Measurements from ENCODE around the gene MTA1.

Gene MTA1

GRCh38 chr14:105411017-105411941, 8.3 kb upstream of the MTA1 start:
- no peak for DNase-seq

- DNase-seq = no peak
These were observed 7.4 kb upstream of the MTA1 start for GRCh38 chr14:105411985-105412770.

DNA sequence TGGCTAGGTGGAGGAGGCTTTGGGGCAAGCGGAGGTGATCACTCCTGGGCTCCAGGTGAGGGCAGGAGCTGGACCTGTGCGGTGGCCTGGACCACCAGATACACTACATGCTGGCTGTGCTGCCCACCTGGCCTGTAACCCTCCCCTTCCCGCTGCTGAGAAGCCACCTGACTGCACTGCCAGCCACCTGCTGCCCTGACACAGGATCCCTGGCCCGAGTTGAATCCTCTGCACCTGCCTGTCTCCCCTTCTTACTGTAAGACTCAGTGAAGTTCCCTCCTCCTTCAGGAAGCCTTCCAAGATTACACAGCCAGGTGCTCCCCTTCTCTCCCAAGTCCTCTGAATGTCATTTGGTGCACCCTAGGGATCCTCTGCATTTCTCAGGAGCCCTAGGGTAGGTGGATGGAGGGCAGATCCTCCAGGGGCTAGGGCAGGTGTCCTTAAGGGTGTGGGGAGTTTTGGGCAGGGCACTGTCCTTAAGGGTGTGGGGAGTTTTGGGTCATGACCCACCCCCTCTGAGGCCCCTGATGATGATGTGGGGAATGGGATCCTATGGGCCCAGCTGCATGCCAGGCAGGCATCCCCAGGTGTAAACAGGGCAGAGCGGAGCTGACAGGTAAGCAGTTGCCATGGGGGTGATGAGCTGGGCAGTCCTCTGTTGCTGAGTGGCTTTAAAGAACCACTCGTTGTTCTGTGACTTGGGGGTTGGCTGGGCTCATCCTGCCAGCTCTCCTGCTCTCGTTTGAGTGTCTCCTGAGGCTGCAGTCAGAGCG, 6.7 kb upstream of the MTA1 start:
- no peak for DNase-seq

- DNase-seq = no peak
These were observed 6.1 kb upstream of the MTA1 start for GRCh38 chr14:105413544-105413886.

GRCh38 chr14:105414456-105415371, 4.9 kb upstream of the MTA1 start:
- peak; percentile 58 to 73 for DNase-seq

DNA sequence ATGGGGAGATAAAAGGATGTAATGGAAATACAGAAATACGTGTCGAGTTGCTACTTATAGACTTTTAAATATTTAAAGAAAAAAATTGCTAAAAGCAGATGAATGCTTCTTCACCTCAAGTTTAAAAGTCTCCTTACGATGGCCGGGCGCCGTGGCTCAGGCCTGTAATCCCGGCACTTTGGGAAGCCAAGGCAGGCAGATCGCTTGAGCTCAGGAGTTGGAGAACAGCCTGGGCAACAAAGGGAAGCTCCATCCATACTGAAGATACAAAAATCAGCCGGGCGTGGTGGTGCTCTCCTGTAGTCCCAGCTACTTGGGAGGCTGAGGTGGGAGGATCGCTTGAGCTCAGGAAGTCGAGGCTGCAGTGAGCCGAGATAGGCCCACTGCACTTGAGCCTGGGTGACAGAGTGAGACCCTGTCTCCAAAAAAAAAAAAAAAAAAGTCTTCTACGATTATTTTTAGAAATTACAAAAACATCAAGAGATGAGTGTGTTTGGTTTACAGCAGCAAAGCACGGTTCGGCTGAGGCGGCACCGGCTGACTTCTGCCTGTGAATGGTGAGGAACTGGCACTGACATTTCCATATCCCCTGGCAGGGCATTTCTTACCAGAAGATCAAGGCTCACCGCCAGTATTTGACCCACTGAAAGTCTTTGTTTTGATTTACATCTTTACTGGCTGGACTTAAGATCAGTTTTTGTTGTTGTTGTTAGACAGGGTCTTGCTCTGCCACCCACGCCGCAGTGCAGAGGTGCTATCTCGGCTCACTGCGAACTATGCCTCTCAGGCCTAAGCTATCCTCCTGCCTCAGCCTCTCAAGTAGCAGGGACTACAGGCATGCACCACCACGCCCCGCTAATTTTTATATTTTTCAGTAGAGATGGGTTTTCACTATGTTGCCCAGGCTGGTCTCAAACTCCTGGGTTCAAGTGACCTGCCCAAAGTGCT, 3.9 kb upstream of the MTA1 start:
- DNase-seq = no peak

GRCh38 chr14:105416671-105417070, 3.0 kb upstream of the MTA1 start:
- DNase-seq = no peak

- DNase-seq = no peak
These were observed 1.9 kb upstream of the MTA1 start for GRCh38 chr14:105417690-105418121.

DNA sequence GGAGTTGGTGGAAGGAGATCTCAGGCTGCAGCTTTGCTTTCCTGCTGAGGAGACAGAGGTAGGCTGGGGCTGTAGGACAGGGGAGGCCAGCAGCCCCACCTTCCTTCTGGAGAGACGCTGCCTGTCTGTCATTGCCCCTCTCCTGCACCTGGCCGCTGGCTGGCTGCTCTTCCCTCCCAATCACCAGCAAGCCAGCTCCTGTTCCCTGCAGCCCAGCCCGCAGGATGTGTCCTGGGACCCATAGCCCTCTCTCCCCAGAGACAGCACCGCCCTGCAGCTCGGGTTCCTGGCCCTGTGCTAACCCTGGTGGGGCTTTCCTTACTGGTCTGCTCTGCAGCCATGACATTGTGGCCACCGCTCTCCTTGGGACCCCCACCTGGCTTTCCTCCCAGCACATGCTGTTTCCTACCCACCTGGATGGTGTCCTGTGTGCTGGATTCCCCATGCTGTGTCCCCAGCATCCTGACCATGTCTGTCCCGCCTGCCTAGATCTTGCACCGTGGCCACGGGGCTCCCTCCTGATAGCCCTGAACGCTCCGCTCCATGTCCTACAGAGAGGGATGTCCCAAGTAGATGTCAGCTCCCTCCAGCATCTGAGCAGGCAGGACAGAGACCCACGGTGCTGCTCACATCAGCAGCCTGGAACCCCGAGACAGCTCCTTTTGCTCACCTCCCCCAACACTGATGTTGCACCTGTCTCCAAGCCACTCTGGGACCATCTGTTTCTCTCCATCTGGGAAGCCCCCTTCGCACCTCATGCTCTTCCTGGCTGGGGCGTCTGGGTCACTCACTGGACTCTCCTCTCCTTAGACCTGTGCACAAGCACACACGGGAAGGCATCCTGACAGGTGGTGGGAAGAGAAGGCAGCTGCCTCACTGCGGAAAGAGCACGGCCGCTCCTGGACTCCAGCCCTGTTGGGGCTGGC, 1.1 kb upstream of the MTA1 start:
- DNase-seq = no peak

GRCh38 chr14:105420101-105420973, 710 bp downstream of the MTA1 start:
- no peak for DNase-seq

GRCh38 chr14:105420974-105421674, 1.5 kb downstream of the MTA1 start:
- DNase-seq = no peak

DNA sequence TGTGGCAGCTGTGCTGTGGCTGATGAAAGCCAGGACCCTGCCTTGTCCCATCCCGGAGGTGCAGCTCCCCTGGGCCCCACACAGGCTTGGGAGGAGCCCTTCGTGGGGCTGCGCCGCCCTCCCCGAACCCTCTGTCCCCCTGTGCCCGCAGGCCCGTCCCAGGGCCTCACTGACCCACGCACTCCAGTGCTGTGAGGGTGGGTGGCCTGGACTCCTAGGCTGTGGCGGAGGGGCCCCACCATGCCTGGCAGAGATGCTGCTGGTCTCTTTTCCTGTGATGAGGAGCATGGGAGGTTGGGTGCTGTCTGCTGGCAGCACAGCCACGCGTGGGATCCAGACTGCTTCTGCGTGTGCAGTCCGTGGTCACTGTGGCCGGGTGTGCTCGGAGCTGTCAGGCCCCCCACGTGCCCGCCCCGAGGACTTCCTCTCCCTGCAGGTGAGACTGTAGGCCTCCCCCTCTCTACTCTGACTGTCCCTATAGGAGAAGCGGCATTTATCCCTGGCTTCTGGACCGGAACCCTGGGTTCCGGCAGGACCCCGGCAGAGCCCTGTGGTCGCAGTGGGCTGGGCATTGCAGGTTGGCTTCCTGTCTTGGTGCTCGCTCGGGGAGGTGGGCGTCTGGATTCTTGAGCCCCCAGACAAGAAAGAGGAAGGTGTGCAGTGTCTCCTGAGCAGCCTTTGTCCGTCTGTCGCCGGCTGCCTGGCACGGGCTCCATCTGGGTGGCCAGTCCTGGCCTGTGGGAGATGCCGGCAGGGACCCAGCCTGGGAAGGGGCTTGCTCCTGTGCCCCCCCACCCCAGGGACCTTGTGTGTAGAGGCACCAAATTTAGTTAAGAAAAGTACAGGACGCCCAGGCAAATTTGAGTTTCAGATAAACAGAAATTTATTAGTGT, 2.3 kb downstream of the MTA1 start:
- DNase-seq = no peak

DNA sequence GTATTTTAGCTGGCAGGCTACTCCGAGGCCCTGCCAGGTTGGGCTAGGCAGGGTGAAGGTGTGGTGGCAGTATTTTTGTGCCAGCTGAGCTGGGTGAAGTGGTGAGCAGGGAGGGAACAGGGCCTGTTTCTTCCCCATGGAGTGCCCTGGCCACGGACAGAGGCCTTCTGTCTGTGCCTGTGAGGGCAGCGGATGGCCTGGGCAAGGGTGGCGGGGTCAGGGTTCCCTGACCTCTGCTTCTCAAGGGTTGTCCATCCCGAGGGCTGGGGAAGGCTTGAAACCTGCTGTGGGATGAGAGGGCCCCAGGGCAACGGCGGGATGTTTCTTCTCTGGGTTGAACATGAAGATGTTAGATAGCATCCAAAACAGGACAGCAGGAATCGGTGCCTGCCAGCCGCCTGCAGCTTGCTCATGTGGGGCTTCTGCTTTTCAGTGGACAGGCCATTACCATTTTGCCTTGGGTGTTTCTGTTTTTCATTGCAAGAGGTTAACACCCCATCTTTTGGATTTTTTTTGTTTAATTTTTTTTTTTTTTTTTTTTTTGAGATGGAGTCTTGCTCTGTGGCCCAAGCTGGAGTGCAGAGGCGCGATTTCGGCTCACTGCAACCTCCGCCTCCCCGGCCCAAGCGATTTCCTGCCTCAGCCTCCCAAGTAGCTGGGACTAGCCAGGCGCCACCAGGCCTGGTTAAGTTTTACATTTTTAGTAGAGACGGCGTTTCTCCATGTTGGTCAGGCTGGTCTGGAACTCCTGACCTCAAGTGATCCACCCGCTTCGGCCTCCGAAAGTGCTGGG, 3.3 kb downstream of the MTA1 start:
- DNase-seq = no peak

DNA sequence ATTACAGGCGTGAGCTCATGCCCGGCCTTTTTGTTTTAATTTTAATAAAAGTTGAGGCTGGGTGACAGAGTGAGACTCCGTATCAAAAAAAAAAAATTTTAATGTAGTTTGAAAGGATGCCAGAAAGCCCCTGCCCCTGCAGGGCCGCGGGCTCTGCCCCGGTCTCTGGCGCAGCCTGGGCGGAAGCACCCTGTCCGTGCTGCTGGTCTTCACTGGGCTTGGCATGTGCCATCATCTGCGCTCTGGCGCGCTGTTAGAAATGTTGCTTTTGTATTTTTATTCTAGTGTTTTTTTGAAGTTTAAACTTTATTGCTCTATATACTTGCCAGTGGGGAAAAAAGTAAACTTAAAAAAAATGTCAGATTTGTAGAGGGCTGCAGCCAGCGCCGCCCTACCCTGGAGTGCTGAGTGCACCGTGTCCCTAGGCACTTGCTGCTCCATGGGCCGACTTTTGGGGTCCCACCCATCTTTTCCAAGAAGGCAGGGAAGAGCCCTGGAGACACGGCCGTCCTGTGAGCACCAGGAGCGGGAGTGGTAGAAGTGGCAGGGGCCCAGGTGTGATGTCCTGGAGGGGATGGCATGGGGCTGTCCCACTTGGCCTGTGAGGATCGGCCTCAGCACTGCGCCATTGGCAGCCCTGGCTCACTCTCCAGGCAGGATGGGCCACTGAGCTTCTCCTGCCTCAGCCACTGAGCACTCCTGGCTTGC, 4.0 kb downstream of the MTA1 start:
- DNase-seq = no peak

- no peak for DNase-seq
These were observed 5.2 kb downstream of the MTA1 start for GRCh38 chr14:105424861-105425260.
